ENCODE measurements around the gene GRK6. TPM values are rescaled to one million over a fixed set of nuclear protein-coding genes. Genes with fewer than 3 reads are reported as not detected.

Gene GRK6
- total RNA-seq, 1 donor: 75.2 TPM

- Histone ChIP-seq H3K9me3 (ENCODE audit: low read depth, low read length) (no peaks in the 10 kb centered on the region), H3K4me1 (ENCODE audit: insufficient read depth, low read length) (peaks cover 58% of the 10 kb centered on the region), H3K27me3 (ENCODE audit: insufficient read depth, low read length) (no peaks in the 10 kb centered on the region), H3K4me3 (ENCODE audit: low read length) (no peak overlapping the region)
Measured at GRCh38 chr5:177457852-177458681, 31.6 kb downstream of the GRK6 start.

GRCh38 chr5:177458912-177459350 lies 32.5 kb downstream of the GRK6 start:
- Histone ChIP-seq H3K9me3 (ENCODE audit: low read depth, low read length) (no peaks in the 10 kb centered on the region), H3K4me3 (ENCODE audit: low read length) (no peak overlapping the region), H3K4me1 (ENCODE audit: insufficient read depth, low read length) (peaks cover 50% of the 10 kb centered on the region), H3K27me3 (ENCODE audit: insufficient read depth, low read length) (no peaks in the 10 kb centered on the region)

- Histone ChIP-seq H3K9me3 (ENCODE audit: low read depth, low read length) (no peaks in the 10 kb centered on the region), H3K27me3 (ENCODE audit: insufficient read depth, low read length) (no peaks in the 10 kb centered on the region), H3K4me1 (ENCODE audit: insufficient read depth, low read length) (peaks cover 45% of the 10 kb centered on the region), H3K4me3 (ENCODE audit: low read length) (no peak overlapping the region)
Measured at GRCh38 chr5:177459357-177459756, 32.9 kb downstream of the GRK6 start.

- Histone ChIP-seq H3K9me3 (ENCODE audit: low read depth, low read length) (no peaks in the 10 kb centered on the region), H3K4me1 (ENCODE audit: insufficient read depth, low read length) (peaks cover 42% of the 10 kb centered on the region), H3K27me3 (ENCODE audit: insufficient read depth, low read length) (no peaks in the 10 kb centered on the region), H3K4me3 (ENCODE audit: low read length) (no peak overlapping the region)
Measured at GRCh38 chr5:177459819-177460628, 33.5 kb downstream of the GRK6 start.

GRCh38 chr5:177462021-177462670 lies 35.7 kb downstream of the GRK6 start:
- no peaks in the 10 kb centered on the region for H3K27me3 ChIP-seq (ENCODE audit: insufficient read depth, low read length)
- no peaks in the 10 kb centered on the region for H3K9me3 ChIP-seq (ENCODE audit: low read depth, low read length)
- peaks cover 21% of the 10 kb centered on the region for H3K4me1 ChIP-seq (ENCODE audit: insufficient read depth, low read length)
- H3K4me3 ChIP-seq (ENCODE audit: low read length): no peak overlapping the region

GRCh38 chr5:177465044-177465443 lies 38.6 kb downstream of the GRK6 start:
- Histone ChIP-seq H3K4me3 (ENCODE audit: low read length) (no peak overlapping the region), H3K4me1 (ENCODE audit: insufficient read depth, low read length) (peaks cover 16% of the 10 kb centered on the region), H3K27me3 (ENCODE audit: insufficient read depth, low read length) (no peaks in the 10 kb centered on the region), H3K9me3 (ENCODE audit: low read depth, low read length) (no peaks in the 10 kb centered on the region)

- Histone ChIP-seq H3K4me3 (ENCODE audit: low read length) (no peak overlapping the region), H3K9me3 (ENCODE audit: low read depth, low read length) (no peaks in the 10 kb centered on the region), H3K27me3 (ENCODE audit: insufficient read depth, low read length) (peaks cover under 1% of the 10 kb centered on the region)
Measured at GRCh38 chr5:177466861-177467260, 40.4 kb downstream of the GRK6 start.

GRCh38 chr5:177467436-177467835 lies 41.0 kb downstream of the GRK6 start:
- Histone ChIP-seq H3K4me3 (ENCODE audit: low read length) (no peak overlapping the region), H3K4me1 (ENCODE audit: insufficient read depth, low read length) (peaks cover 18% of the 10 kb centered on the region), H3K27me3 (ENCODE audit: insufficient read depth, low read length) (peaks cover 7% of the 10 kb centered on the region), H3K9me3 (ENCODE audit: low read depth, low read length) (no peaks in the 10 kb centered on the region)

More at GRCh38 chr5:177466861-177467260, 40.4 kb downstream of the GRK6 start:
- H3K4me1 ChIP-seq (ENCODE audit: insufficient read depth, low read length): peaks cover 18% of the 10 kb centered on the region

- H3K27me3 ChIP-seq (ENCODE audit: insufficient read depth, low read length): peaks cover 8% of the 10 kb centered on the region
- H3K9me3 ChIP-seq (ENCODE audit: low read depth, low read length): no peaks in the 10 kb centered on the region
- no peak overlapping the region for H3K4me3 ChIP-seq (ENCODE audit: low read length)
- peaks cover 16% of the 10 kb centered on the region for H3K4me1 ChIP-seq (ENCODE audit: insufficient read depth, low read length)
Measured at GRCh38 chr5:177468329-177468684, 41.8 kb downstream of the GRK6 start.

GRCh38 chr5:177468685-177469628 lies 42.5 kb downstream of the GRK6 start:
- Histone ChIP-seq H3K9me3 (ENCODE audit: low read depth, low read length) (no peaks in the 10 kb centered on the region), H3K4me3 (ENCODE audit: low read length) (no peak overlapping the region), H3K27me3 (ENCODE audit: insufficient read depth, low read length) (peaks cover 9% of the 10 kb centered on the region), H3K4me1 (ENCODE audit: insufficient read depth, low read length) (peaks cover 16% of the 10 kb centered on the region)

GRCh38 chr5:177469750-177470525 lies 43.5 kb downstream of the GRK6 start:
- Histone ChIP-seq H3K27me3 (ENCODE audit: insufficient read depth, low read length) (peaks cover 15% of the 10 kb centered on the region), H3K4me1 (ENCODE audit: insufficient read depth, low read length) (peaks cover 19% of the 10 kb centered on the region), H3K4me3 (ENCODE audit: low read length) (no peak overlapping the region), H3K9me3 (ENCODE audit: low read depth, low read length) (no peaks in the 10 kb centered on the region)

GRCh38 chr5:177470759-177471536 lies 44.5 kb downstream of the GRK6 start:
- Histone ChIP-seq H3K9me3 (ENCODE audit: low read depth, low read length) (no peaks in the 10 kb centered on the region), H3K4me1 (ENCODE audit: insufficient read depth, low read length) (peaks cover 28% of the 10 kb centered on the region), H3K27me3 (ENCODE audit: insufficient read depth, low read length) (peaks cover 15% of the 10 kb centered on the region)

More at GRCh38 chr5:177470759-177471536, 44.5 kb downstream of the GRK6 start:
- no peak overlapping the region for H3K4me3 ChIP-seq (ENCODE audit: low read length)

All from mononuclear cell (primary cell).